ENCODE results near the gene TNP2.
"Not testable (repeated sequence)": the region's sequence is repeated elsewhere in the genome, so short reads cannot be mapped to it uniquely, and the experiment has no call there.

TNP2 gene

GRCh38 chr16:11239644-11240632 is 29.2 kb downstream of the TNP2 start:
- no peak for DNase-seq (ENCODE audit: low read depth)

DNA sequence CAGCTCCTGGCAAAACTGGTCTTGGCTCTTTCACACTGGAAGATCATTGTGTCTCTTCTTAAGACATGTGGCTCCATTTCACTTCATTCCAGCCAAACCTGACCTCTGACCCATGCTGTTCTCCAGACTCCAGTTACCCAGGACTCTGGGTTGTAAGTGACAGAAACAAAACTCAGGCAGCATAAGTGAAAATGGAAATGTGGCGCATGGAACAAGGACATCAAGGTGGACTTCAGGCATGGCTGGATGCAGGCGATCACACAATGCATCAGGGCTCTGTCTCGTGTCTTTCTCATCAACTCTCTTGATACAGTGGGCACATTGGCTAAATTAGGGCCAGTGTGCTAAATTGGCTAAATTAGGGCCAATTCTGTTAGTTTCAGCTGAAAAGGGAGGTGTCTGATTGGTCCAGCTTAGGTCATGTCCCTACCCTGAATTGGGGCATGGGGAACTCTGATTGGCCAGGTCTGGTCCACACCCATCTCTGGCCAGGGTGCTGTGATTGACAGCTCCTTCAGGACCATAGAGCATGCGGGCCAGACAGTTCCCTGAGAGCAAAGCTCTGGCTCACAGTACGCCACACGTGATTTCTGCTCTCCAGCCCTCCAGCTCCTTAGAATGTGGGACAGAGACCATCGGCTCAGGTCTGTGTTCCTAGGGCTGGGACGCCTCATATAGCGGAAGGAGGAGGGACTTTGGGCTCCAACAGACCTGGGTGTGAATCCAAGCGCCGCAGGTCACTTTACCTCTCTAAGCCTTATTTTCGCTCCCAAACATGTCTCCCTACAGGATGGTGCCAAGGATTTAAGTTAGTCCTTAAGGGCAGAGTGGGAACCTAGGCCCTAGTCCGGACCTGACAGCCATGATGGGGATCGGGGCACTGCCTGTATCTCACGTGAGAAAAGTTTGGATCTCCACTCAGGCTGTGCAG is 30.6 kb downstream of the TNP2 start:
- DNase-seq (ENCODE audit: low read depth) = no peak

GRCh38 chr16:11236461-11237254 is 32.5 kb downstream of the TNP2 start:
- DNase-seq (ENCODE audit: low read depth) = peak; percentile 42

DNA sequence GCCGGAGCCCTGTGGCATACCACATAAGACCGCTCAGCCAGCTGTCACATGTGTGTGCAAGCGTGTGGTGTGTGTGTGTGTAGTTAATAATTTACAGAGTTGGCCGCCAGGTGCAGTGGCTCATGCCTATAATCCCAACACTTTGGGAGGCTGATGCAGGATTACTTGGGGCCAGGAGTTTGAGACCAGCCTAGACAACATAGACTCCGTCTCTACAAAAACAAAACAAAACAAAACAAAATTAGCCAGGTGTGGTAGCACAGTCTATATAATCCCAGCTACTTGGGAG is 33.5 kb downstream of the TNP2 start:
- DNase-seq (ENCODE audit: low read depth) = no peak

GRCh38 chr16:11234884-11235702 is 34.0 kb downstream of the TNP2 start:
- peak; percentile 53 for DNase-seq (ENCODE audit: low read depth)

DNA sequence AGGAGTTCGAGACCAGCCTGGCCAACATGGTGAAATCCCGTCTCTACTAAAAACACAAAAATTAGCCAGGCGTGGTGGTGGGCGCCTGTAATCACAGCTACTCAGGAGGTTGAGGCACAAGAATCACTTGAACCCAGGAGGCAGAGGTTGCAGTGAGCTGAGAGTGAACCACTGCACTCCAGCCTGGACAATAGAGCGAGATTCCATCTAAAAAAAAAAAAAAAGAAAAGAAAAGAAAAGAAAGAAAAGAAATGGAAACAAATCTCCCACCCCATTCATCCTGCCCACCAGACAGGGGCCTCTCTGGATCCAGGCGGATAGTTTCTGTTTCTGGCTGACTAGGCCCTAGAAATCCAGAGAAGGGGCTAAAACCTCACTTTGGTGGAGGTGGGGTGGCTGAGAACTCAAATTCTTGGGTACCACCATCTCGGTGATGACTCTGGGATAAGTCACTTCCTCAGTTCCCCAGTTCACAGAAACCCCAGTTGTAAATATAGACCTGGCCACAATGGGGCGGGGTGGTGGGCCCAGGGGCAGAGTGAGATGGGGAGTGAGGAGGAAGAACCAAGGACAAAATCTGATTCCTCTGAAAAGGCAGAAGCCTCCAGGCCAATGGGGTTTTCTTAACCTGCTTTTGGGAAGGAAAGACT is 35.3 kb downstream of the TNP2 start:
- DNase-seq (ENCODE audit: low read depth) = no peak

DNA sequence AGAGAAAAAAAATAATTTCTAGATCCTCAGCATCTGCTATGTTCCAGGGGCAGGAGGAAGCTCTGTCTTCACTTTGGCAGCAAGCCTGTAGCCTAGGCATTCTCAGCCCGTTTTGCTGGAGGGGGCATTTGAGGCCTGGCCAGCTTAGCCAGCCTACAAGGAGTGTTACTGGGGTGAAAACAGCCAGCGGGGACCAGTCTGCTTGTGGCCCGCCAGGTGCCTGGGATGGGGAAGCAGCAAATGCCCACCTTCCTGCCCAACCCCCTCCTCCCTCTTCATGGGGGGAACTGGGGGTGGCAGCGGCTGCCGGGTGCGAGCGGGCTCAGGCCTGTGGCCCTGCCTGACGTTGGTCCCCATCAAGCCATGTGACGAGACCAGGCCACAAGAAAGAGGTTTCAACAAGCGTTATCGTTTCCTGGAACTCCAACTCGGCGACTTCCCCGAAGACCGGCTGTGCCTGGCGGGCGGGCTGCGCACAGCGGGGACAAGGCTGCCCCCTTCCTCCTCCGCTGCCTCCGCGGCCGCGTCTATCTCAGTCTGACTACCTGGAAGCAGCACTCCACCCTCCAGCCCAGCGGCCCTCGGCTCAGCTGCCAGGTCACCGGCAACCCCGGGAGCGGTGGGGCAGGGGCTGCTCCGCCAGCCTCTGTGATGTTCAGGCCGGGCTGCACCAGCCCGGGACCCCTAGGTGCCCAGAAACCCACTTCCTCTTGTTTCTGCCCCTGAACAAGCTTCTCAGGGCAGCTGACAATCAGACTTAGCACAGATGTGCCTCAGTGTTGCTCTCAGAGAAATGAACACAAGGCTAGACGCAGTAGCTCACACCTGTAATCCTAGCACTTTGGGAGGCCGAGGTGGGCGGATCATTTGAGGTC is 36.0 kb downstream of the TNP2 start:
- DNase-seq (ENCODE audit: low read depth) = no peak

DNA sequence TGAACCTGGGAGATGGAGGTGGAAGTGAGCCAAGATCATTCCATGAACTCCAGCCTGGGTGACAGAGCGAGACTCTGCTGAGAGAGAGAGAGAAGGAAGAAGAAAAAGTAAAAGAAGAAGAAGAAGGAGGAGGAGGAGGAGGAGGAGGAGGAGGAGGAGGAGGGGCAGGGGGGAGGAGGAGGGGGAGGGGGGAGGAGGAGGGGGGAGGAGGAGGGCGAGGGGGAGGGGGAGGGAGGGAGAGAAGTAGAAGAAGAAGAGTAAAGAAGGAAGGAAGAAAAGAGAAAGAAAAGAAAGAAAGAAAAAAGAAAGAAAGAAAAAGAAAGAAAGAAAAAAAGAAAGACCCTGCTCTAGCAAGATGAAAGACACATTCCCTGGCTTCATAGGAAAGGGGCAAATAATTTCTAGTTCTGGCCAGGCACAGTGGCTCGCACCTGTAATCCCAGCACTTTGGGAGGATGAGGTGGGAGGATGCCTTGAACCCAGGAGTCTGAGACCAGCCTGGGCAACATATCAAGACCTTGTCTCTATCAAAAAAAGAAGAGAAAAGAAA is 36.7 kb downstream of the TNP2 start:
- no peak for DNase-seq (ENCODE audit: low read depth)

GRCh38 chr16:11231367-11231970 is 37.7 kb downstream of the TNP2 start:
- no peak for DNase-seq (ENCODE audit: low read depth)

DNA sequence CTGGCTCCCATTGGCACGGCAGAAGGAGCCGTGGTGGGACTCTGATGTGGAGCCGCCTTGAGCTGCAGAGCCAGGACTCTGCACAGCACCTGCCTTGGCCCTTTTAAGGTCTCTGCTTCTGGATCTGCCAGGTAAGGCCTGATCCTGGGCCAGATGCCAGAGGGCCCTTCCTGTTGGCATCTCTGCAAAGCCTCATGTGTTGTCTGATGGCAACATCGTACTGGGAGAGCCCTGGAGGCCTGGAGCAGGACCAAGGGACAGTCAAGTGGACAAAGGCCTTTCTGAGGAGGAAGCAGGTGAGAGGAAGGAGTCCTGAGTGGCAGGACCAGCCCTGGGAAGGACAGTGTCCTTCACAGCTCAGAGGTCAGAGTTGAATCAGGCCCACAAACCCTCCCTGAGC is 39.2 kb downstream of the TNP2 start:
- no peak for DNase-seq (ENCODE audit: low read depth)

GRCh38 chr16:11229432-11229831 is 39.7 kb downstream of the TNP2 start:
- no peak for DNase-seq (ENCODE audit: low read depth)

GRCh38 chr16:11225677-11226549 is 43.2 kb downstream of the TNP2 start:
- no peak for DNase-seq (ENCODE audit: low read depth)

DNA sequence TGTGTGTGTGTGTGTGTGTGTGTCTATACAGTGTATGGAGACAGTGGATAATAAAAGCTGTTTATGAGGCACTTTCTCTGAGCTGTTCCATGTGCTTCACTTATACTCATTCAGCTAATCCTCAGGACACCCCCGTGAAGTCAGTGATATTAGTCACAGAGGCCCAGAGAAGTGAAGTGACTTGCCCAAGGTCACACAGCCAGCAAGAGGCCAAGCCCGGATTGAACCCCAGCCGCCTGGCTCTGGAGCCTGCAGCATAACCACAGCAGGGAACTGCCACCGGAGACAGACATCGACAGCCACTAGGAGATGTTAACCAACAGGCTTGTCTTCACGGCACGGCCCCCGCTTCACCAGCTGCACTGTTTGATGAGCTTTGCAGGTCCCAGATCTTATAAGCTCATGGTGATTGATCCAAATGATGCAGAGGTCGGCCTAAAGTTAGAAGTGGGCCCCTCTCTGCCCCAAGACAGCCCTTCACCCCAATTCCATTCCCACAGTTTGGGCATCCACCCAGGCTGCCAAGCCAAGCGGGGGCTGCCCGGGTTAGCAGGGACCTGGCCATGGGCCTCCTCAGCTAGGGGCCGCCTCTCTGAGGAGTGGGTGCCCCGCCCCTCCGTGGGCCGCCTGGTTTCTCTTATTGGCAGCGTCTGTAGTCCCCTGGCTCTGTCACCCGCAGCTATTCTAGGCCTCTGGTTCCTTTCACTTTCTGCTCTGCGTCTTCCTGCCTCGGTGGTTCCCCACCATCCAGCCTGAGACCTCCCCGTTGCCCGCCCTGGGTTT is 44.0 kb downstream of the TNP2 start:
- DNase-seq (ENCODE audit: low read depth) = no peak

DNA sequence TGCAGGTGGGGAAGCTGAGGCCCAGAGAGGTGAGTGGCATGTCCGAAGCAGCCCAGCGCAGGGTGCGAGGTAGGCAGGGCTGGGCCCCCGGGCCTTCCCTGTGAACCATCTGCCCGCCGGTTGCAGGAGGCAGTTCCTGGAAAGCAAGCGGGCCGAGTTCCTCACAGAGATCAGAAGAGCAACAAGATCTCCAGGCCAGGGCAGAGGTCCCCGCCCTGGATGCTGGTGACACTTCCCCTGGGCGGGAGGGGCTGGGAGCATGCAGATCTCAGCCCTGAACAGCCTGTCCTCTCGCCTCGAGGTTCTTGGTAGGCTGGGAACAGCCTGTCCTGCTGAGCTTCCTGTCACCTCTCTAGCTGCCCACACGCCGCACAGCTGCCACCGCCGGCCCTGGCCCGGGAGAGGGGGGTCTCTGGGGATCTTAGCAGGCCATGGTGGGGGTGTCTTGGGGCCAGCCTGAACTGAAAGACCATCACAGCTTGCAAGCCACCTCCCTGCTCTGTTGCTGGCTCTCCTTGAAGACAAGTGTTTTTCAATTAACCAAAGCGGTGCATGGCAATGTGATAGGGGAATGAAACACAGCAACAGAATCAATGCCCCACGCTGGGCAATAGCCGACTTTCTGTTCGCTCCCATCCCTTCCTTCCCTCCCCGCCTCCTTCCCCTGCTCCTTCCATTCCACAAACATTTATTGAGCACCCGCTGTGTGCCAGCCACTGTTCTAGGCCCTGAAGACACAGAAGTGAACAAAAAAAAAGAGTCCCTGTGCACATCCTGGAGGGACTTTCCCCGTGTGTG is 44.8 kb downstream of the TNP2 start:
- DNase-seq (ENCODE audit: low read depth) = no peak

- not testable (repeated sequence) for DNase-seq (ENCODE audit: low read depth)
These were observed 48.6 kb downstream of the TNP2 start for GRCh38 chr16:11220507-11220906.

DNA sequence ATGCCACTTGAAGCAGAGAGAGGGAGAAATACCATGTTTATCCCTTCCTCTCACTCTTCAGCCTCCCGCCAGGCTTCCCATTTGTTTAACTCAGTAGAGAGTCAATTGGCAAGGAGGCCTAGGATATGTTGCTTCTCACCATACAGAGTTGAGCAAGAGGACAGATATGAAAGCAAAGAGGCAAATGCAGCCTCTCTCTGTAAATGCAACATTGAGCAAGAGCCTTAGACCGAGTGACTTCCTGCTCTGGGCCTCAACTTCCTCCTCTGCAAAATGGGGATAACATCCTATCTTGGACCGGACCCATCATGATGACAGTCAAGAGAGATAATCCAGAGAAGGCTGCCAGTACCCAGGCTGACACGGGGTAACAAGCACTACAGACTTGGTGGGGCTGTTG is 49.9 kb downstream of the TNP2 start:
- DNase-seq (ENCODE audit: low read depth) = no peak
